Measurements from ENCODE around the gene LCE6A.

- TF ChIP-seq CTCF (IDR thresholded peaks at IDR 0.05; ENCODE audit: poor library complexity) = no peak
- TF ChIP-seq EZH2 (IDR thresholded peaks at IDR 0.05; ENCODE audit: borderline replicate concordance) = no peak
These were observed 17.5 kb downstream of the LCE6A start for GRCh38 chr1:152860129-152860528.
